LNCaP clone FGC (cell line): ENCODE measurements around the gene SPOPL.

ENCODE experiments used
- DNase-seq: peaks from one replicate; pipeline ENCODE4 v3.0.0-alpha.2; 2011; ENCODE audit warnings: low read depth
- H3K4me3 ChIP-seq: 2 replicates; pipeline ENCODE4 v1.5.1; 2011; ENCODE audit warnings: mild to moderate bottlenecking, low read depth, low read length, control low read depth
- CTCF ChIP-seq: IDR thresholded peaks from 2 replicates; pipeline ENCODE4 v1.5.1; 2012; ENCODE audit warnings: mild to moderate bottlenecking; ENCODE audit not compliant: control insufficient read depth, insufficient read depth; ENCODE audit errors: extremely low read depth

The SPOPL gene

GRCh38 chr2:138485019-138485418 lies 16.6 kb upstream of the SPOPL start:
- DNase-seq = no peak
- TF ChIP-seq CTCF = no peak
- no peak overlapping the region for H3K4me3 ChIP-seq

- no peak for TF ChIP-seq CTCF
- H3K4me3 ChIP-seq = no peak overlapping the region
- no peak for DNase-seq
Observed at GRCh38 chr2:138486363-138487198, 15.0 kb upstream of the SPOPL start.

GRCh38 chr2:138490673-138491494 lies 10.7 kb upstream of the SPOPL start:
- no peak for TF ChIP-seq CTCF
- DNase-seq = peak; percentile 89
- H3K4me3 ChIP-seq = no peak overlapping the region

- no peak for DNase-seq
- peak overlapping the region; percentile 33 for H3K4me3 ChIP-seq
- TF ChIP-seq CTCF = no peak
Observed at GRCh38 chr2:138491495-138491862, 10.1 kb upstream of the SPOPL start.

DNA sequence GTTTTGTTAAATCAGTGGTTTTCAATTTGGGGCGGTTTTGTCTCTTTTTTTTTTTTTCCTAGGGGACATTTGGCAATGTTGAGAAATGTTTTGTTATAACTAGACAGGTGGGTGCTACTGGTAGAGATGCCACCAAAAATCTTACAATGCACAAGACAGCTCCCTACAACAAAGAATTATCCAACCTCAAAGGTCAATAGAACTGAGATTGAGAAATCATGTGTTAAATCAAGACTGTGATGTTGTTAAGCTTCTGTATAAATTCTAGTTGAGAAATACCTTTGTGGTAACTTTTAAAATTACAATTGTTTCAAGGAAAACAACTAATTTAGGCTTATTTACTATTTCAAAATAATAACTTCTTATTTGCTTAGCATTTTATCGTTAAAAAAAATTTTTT lies 9.4 kb upstream of the SPOPL start:
- no peak overlapping the region; the same call in 1 of the 2 replicates for H3K4me3 ChIP-seq
- TF ChIP-seq CTCF = no peak
- no peak for DNase-seq

DNA sequence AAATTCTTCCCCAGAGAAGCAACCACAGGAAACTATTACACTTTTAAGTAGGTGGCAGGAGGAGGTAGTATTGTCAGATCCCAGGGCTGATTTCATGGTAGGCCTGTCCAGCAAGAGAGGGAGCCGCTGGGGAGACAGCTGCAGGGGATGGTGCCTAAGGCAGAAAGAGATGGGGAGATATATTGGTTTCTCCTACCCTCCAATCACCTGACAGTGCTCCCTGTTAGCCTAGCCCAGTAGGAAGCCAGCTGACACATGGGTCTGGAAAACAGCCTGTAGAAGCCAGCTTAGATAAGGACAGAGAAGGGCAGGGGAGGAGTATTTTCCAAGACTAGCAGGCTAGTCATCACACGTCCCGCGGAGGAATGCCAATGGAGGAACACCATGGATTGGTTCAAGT lies 8.2 kb upstream of the SPOPL start:
- H3K4me3 ChIP-seq = no peak overlapping the region
- DNase-seq = no peak
- TF ChIP-seq CTCF = no peak
